ENCODE data around the gene LRP8.
"Not testable (repeated sequence)": the region's sequence is repeated elsewhere in the genome, so short reads cannot be mapped to it uniquely, and the experiment has no call there.

DNA sequence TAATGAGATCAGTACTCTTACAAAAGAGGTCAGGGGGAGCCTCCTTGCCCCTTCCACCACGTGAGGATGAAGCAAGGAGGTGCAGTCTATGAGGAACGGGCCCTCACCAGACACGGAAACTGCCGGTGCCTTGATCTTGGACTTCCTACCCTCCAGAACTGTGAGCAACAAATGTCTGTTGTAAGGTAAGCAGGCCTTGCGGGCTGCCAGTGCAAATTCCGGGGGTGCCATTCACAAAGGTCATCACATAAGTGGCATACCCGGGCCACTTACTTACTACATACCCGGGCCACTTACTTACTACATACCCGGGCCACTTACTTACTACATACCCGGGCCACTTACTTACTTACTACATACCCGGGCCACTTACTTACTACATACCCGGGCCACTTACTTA lies 44.7 kb downstream of the LRP8 start:
- TF ChIP-seq, protein P1, sequence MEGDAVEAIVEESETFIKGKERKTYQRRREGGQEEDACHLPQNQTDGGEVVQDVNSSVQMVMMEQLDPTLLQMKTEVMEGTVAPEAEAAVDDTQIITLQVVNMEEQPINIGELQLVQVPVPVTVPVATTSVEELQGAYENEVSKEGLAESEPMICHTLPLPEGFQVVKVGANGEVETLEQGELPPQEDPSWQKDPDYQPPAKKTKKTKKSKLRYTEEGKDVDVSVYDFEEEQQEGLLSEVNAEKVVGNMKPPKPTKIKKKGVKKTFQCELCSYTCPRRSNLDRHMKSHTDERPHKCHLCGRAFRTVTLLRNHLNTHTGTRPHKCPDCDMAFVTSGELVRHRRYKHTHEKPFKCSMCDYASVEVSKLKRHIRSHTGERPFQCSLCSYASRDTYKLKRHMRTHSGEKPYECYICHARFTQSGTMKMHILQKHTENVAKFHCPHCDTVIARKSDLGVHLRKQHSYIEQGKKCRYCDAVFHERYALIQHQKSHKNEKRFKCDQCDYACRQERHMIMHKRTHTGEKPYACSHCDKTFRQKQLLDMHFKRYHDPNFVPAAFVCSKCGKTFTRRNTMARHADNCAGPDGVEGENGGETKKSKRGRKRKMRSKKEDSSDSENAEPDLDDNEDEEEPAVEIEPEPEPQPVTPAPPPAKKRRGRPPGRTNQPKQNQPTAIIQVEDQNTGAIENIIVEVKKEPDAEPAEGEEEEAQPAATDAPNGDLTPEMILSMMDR (IDR thresholded peaks at IDR 0.05; ENCODE audit: low read depth, low read length) = not testable (repeated sequence)
- TF ChIP-seq, protein P2, sequence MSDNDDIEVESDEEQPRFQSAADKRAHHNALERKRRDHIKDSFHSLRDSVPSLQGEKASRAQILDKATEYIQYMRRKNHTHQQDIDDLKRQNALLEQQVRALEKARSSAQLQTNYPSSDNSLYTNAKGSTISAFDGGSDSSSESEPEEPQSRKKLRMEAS (IDR thresholded peaks at IDR 0.05; ENCODE audit: low read depth, low read length) = not testable (repeated sequence)
